GM23248 (cell line): Measurements from ENCODE around the gene CASQ1. TPM values are rescaled to one million over a fixed set of nuclear protein-coding genes. Genes with fewer than 3 reads are reported as not detected.

ENCODE experiments used
- DNase-seq: peaks from one replicate; pipeline ENCODE4 v3.0.0-alpha.2; 2015
- H2AFZ ChIP-seq: fragments of 200-600 bp; sonication (generic); 2 replicates; pipeline ENCODE4 v1.6.1; 2016; ENCODE audit warnings: antibody characterized with exemption
- H3F3A ChIP-seq: fragments of 200-600 bp; sonication (generic); 2 replicates; pipeline ENCODE4 v1.6.1; 2016; ENCODE audit warnings: mild to moderate bottlenecking, antibody characterized with exemption, mixed run types; ENCODE audit not compliant: insufficient read depth
- H3K27ac ChIP-seq: fragments of 200-600 bp; sonication (generic); 2 replicates; pipeline ENCODE4 v1.5.1; 2016; ENCODE audit warnings: mild to moderate bottlenecking
- H3K27me3 ChIP-seq: fragments of 200-600 bp; sonication (generic); replicated peaks from 2 replicates; pipeline ENCODE4 v1.6.1; 2016; ENCODE audit warnings: mild to moderate bottlenecking; ENCODE audit not compliant: insufficient read depth
- H3K36me3 ChIP-seq: fragments of 200-600 bp; sonication (generic); 2 replicates; pipeline ENCODE4 v1.6.1; 2016; ENCODE audit warnings: low read depth, mild to moderate bottlenecking
- H3K4me1 ChIP-seq: fragments of 200-600 bp; sonication (generic); 2 replicates; pipeline ENCODE4 v1.6.1; 2016; ENCODE audit warnings: mild to moderate bottlenecking; ENCODE audit not compliant: insufficient read depth
- H3K4me2 ChIP-seq: fragments of 200-600 bp; sonication (generic); one replicate; pipeline ENCODE4 v1.6.1; 2016; ENCODE audit warnings: mild to moderate bottlenecking; ENCODE audit not compliant: unreplicated experiment
- H3K4me3 ChIP-seq: fragments of 200-600 bp; sonication (generic); 2 replicates; pipeline ENCODE4 v1.5.1; 2016; ENCODE audit warnings: mild to moderate bottlenecking
- H3K79me2 ChIP-seq: fragments of 200-600 bp; sonication (generic); 2 replicates; pipeline ENCODE4 v1.6.1; 2016; ENCODE audit warnings: mild to moderate bottlenecking; ENCODE audit not compliant: insufficient read depth
- H3K9ac ChIP-seq: fragments of 200-600 bp; sonication (generic); 2 replicates; pipeline ENCODE4 v1.6.1; 2016; ENCODE audit warnings: mild to moderate bottlenecking
- H3K9me2 ChIP-seq: fragments of 200-600 bp; sonication (generic); 2 replicates; pipeline ENCODE4 v1.6.1; 2016; ENCODE audit warnings: mixed run types, mild to moderate bottlenecking, moderate library complexity; ENCODE audit not compliant: insufficient read depth
- H3K9me3 ChIP-seq: fragments of 200-600 bp; sonication (generic); one replicate; pipeline ENCODE4 v1.6.1; 2017; ENCODE audit warnings: low read depth
- H4K20me1 ChIP-seq: fragments of 200-600 bp; sonication (generic); 2 replicates; pipeline ENCODE4 v1.6.0; 2016; ENCODE audit not compliant: insufficient read depth
- EZH2 ChIP-seq: fragments of 200-600 bp; sonication (generic); IDR thresholded peaks from 2 replicates; pipeline ENCODE4 v1.6.1; 2018; ENCODE audit warnings: antibody characterized with exemption, mild to moderate bottlenecking; ENCODE audit not compliant: insufficient read depth, poor library complexity, severe bottlenecking
- EZH2phosphoT487 ChIP-seq: fragments of 200-600 bp; sonication (generic); IDR thresholded peaks from 2 replicates; pipeline ENCODE4 v1.6.1; 2018; ENCODE audit warnings: antibody characterized with exemption, moderate library complexity, mild to moderate bottlenecking, low read depth; ENCODE audit not compliant: insufficient read depth
- WGBS, 2 experiments: methylation state at CpG; one replicate each; pipeline ENCODE4 v1.1.6; 2015 to 2017; ENCODE audit warnings: low lambda C conversion rate in 2 of 2, low coverage in 1 of 2; ENCODE audit errors: missing lambda C conversion rate in 2 of 2; 5-methylcytosine and 5-hydroxymethylcytosine counted together
- in situ Hi-C: fragments of 300-500 bp; cut with MboI; formaldehyde crosslinking; loops from 2 replicates; pipeline ENCODE4 v1.15.0; 2020
- polyA plus RNA-seq: library from polyadenylated mRNA; unstranded; fragments of >200 nt; fragmentation: Nextera tagmentation; extraction: Ambion mirVana; gene quantifications from 2 replicates; pipeline ENCODE4 v1.2.1, GENCODE V29; 2016
- total RNA-seq: library from RNA; depleted of rRNA; stranded (reverse); fragments of >200 nt; shearing (Covaris generic); gene quantifications from 2 replicates; pipeline ENCODE4 v1.2.3, GENCODE V29; 2014; rRNA removed

The CASQ1 gene
- total and polyA plus RNA-seq, 2 experiments from 2014 or later: 0.11 TPM; not detected in 1

DNA sequence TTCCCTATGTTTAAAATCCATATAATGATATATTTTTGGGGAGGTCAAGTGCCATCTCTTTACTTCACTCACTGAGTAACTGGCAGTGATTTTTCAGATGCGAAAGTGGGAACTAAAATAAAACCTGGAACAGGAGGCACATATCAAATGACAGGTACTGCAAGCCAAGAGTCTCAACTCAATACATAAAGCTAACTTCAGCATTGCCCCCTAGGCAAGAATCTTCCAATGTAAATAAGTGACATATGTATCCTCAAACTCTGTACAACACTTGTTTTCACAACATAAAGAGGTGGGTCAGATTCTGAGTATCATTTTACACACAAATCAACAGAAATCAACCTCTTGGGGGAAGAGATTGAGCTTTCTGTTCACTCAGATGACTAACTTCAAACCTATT lies 53.8 kb downstream of the CASQ1 start:
- no peak for TF ChIP-seq EZH2
- no peak for TF ChIP-seq EZH2phosphoT487
- Histone ChIP-seq H3K4me2 (no peak overlapping the region), H2AFZ (no peak overlapping the region), H3K4me3 (no peak overlapping the region), H3K79me2 (peaks cover 79% of the 10 kb centered on the region), H3K27ac (no peak overlapping the region), H3K9me3 (no peaks in the 10 kb centered on the region), H4K20me1 (no peaks in the 10 kb centered on the region; the same call in 1 of the 2 replicates), H3K9ac (no peak overlapping the region), H3F3A (no peaks in the 10 kb centered on the region), H3K36me3 (peaks cover 11% of the 10 kb centered on the region), H3K4me1 (no peaks in the 10 kb centered on the region), H3K27me3 (no peaks in the 10 kb centered on the region), H3K9me2 (no peaks in the 10 kb centered on the region)
- 100% methylated on average over 1 of the region's 1 CpG for WGBS, 2 experiments
- no peak for DNase-seq
- in situ Hi-C loops: no loop called here

DNA sequence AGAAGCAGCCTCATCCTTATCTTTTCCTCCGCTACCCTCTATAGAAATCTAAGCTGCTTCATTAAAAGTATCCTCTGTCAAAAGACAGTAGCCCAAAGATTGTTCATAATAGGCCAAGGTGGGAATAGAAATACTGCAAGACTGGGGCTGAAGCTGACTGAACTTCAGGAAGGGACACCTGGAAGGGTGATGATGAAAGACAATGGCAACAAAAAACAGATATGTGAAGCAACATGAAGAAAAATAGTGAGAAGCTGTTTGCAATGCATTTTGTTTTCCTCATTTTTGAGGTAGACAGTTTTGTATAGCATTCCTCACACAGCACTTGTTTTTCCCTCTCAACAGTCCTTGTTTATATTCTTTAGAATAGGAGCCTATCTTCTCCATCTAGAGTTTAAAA lies 55.1 kb downstream of the CASQ1 start:
- Histone ChIP-seq H3K4me1 (no peaks in the 10 kb centered on the region), H3K27me3 (no peaks in the 10 kb centered on the region), H3K9me2 (no peaks in the 10 kb centered on the region), H4K20me1 (no peaks in the 10 kb centered on the region; the same call in 1 of the 2 replicates), H3K4me3 (no peak overlapping the region), H3K79me2 (peaks cover 91% of the 10 kb centered on the region), H2AFZ (no peak overlapping the region), H3F3A (no peaks in the 10 kb centered on the region), H3K9me3 (no peaks in the 10 kb centered on the region), H3K27ac (no peak overlapping the region), H3K4me2 (no peak overlapping the region), H3K9ac (no peak overlapping the region), H3K36me3 (peaks cover 4% of the 10 kb centered on the region)
- DNase-seq: no peak
- 94 to 97% methylated on average over 1 of the region's 1 CpG for WGBS, 2 experiments
- no peak for TF ChIP-seq EZH2
- TF ChIP-seq EZH2phosphoT487: no peak
- in situ Hi-C loops: no loop called here

DNA sequence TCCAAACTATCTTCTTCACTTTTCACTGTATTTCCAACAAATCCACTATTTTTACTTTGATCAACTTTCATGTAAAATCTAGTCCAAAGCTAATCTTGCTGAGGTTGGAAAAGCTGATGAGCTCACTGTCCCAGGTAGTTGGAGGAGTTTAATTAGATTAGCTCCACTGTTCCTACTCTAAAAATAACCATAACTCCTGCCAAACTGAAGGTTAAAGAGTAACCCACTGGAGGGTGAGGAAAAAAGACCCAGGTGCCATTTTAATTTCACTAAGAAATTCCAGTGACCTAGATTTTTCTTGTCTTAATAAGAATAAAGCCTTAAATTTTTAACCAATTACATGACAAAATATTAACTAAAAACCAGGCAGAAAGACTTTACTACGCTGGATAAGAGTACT lies 56.7 kb downstream of the CASQ1 start:
- Histone ChIP-seq H3K79me2 (peaks cover 94% of the 10 kb centered on the region), H3K4me3 (no peak overlapping the region), H3K9me2 (no peaks in the 10 kb centered on the region), H3K4me1 (no peaks in the 10 kb centered on the region), H3K9me3 (no peaks in the 10 kb centered on the region), H4K20me1 (no peaks in the 10 kb centered on the region; the same call in 1 of the 2 replicates), H3K4me2 (no peak overlapping the region), H3K27ac (no peak overlapping the region), H3K36me3 (peaks cover 8% of the 10 kb centered on the region), H2AFZ (no peak overlapping the region), H3F3A (no peaks in the 10 kb centered on the region), H3K9ac (no peak overlapping the region), H3K27me3 (no peaks in the 10 kb centered on the region)
- no peak for TF ChIP-seq EZH2
- TF ChIP-seq EZH2phosphoT487: no peak
- in situ Hi-C loops: no loop called here
- WGBS, 2 experiments: 98 to 100% methylated on average over 1 of the region's 1 CpG
- DNase-seq: no peak

DNA sequence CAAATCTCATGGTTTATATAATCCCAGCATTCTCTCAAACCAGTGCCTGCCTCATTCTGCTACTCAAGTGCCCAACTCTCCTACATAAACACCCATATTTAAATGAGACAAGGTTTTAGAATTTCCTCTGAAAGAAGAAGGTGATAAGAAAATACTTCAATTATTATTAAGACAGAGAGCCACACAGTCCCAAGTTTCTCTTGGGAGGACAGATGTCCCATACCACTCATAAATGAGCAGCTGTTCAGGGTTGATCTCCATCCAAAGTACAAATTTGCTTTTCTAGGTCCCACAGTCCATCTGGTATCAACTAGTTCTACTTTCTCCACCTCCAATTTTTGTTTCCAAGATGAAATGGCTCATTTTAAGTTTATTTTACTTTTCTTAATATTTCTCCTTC lies 60.6 kb downstream of the CASQ1 start:
- Histone ChIP-seq H3K9ac (no peak overlapping the region), H3K4me3 (no peak overlapping the region), H3K9me2 (no peaks in the 10 kb centered on the region), H3K4me1 (no peaks in the 10 kb centered on the region), H2AFZ (no peak overlapping the region), H3F3A (peaks cover 8% of the 10 kb centered on the region), H3K4me2 (no peak overlapping the region), H3K27me3 (no peaks in the 10 kb centered on the region), H3K36me3 (peaks cover 4% of the 10 kb centered on the region; the same call in 1 of the 2 replicates), H3K9me3 (no peaks in the 10 kb centered on the region), H4K20me1 (peaks cover under 1% of the 10 kb centered on the region; the same call in 1 of the 2 replicates), H3K27ac (no peak overlapping the region), H3K79me2 (peaks cover 92% of the 10 kb centered on the region)
- DNase-seq: no peak
- in situ Hi-C loops: no loop called here
- TF ChIP-seq EZH2phosphoT487: no peak
- TF ChIP-seq EZH2: no peak

Other genes starting within 250 kb of the CASQ1 start
- gene IGSF9, start 245.0 kb upstream of the CASQ1 start, total RNA-seq: not detected in 2 replicates
- 0.13 TPM in 1 of 2 replicates, not detected in the other for gene IGSF9, start 245.0 kb upstream of the CASQ1 start, polyA plus RNA-seq
- not detected in 2 replicates for gene SLAMF9, start 236.3 kb upstream of the CASQ1 start, total RNA-seq
- 0.48 and 0.51 TPM in 2 replicates for gene SLAMF9, start 236.3 kb upstream of the CASQ1 start, polyA plus RNA-seq
- gene PIGM, start 158.6 kb upstream of the CASQ1 start, total RNA-seq: 4.8 and 5.5 TPM in 2 replicates
- 5.4 and 5.7 TPM in 2 replicates for gene PIGM, start 158.6 kb upstream of the CASQ1 start, polyA plus RNA-seq
- gene KCNJ10, start 120.4 kb upstream of the CASQ1 start, total RNA-seq: not detected in 2 replicates
- gene KCNJ10, start 120.4 kb upstream of the CASQ1 start, polyA plus RNA-seq: not detected in 2 replicates
- gene KCNJ9, start 109.0 kb upstream of the CASQ1 start, total RNA-seq: 0.13 TPM in 1 of 2 replicates, not detected in the other
- not detected in 2 replicates for gene KCNJ9, start 109.0 kb upstream of the CASQ1 start, polyA plus RNA-seq
- gene IGSF8, start 92.0 kb upstream of the CASQ1 start, total RNA-seq: 43.3 and 52.2 TPM in 2 replicates
- 32.9 and 34.6 TPM in 2 replicates for gene IGSF8, start 92.0 kb upstream of the CASQ1 start, polyA plus RNA-seq
- gene ATP1A2, start 74.8 kb upstream of the CASQ1 start, total RNA-seq: 0.11 and 0.13 TPM in 2 replicates
- gene ATP1A2, start 74.8 kb upstream of the CASQ1 start, polyA plus RNA-seq: 0.14 and 0.30 TPM in 2 replicates
- not detected in 2 replicates for gene ATP1A4, start 39.0 kb upstream of the CASQ1 start, total RNA-seq
- not detected in 2 replicates for gene ATP1A4, start 39.0 kb upstream of the CASQ1 start, polyA plus RNA-seq
- 368 and 415 TPM in 2 replicates for gene PEA15, start 14.8 kb downstream of the CASQ1 start, total RNA-seq
- 638 and 651 TPM in 2 replicates for gene PEA15, start 14.8 kb downstream of the CASQ1 start, polyA plus RNA-seq
- gene DCAF8, start 72.0 kb downstream of the CASQ1 start, total RNA-seq: 58.9 and 79.7 TPM in 2 replicates
- 78.9 and 80.4 TPM in 2 replicates for gene DCAF8, start 72.0 kb downstream of the CASQ1 start, polyA plus RNA-seq
- gene PEX19, start 94.6 kb downstream of the CASQ1 start, total RNA-seq: 48.4 and 52.4 TPM in 2 replicates
- 38.9 and 43.9 TPM in 2 replicates for gene PEX19, start 94.6 kb downstream of the CASQ1 start, polyA plus RNA-seq
- 212 and 214 TPM in 2 replicates for gene COPA, start 152.7 kb downstream of the CASQ1 start, total RNA-seq
- gene COPA, start 152.7 kb downstream of the CASQ1 start, polyA plus RNA-seq: 194 and 200 TPM in 2 replicates
- 104 and 110 TPM in 2 replicates for gene NCSTN, start 152.8 kb downstream of the CASQ1 start, total RNA-seq
- 138 and 147 TPM in 2 replicates for gene NCSTN, start 152.8 kb downstream of the CASQ1 start, polyA plus RNA-seq
- not detected in 2 replicates for gene NHLH1, start 176.5 kb downstream of the CASQ1 start, total RNA-seq
- 0.16 and 0.31 TPM in 2 replicates for gene NHLH1, start 176.5 kb downstream of the CASQ1 start, polyA plus RNA-seq
- gene VANGL2, start 210.0 kb downstream of the CASQ1 start, total RNA-seq: not detected in 2 replicates
- gene VANGL2, start 210.0 kb downstream of the CASQ1 start, polyA plus RNA-seq: not detected in 2 replicates